ENCODE measurements around the gene UBA3. TPM values are rescaled to one million over a fixed set of nuclear protein-coding genes. Genes with fewer than 3 reads are reported as not detected.

UBA3 gene
- polyA plus RNA-seq, result 91.2 and 110 TPM in 2 replicates

DNA sequence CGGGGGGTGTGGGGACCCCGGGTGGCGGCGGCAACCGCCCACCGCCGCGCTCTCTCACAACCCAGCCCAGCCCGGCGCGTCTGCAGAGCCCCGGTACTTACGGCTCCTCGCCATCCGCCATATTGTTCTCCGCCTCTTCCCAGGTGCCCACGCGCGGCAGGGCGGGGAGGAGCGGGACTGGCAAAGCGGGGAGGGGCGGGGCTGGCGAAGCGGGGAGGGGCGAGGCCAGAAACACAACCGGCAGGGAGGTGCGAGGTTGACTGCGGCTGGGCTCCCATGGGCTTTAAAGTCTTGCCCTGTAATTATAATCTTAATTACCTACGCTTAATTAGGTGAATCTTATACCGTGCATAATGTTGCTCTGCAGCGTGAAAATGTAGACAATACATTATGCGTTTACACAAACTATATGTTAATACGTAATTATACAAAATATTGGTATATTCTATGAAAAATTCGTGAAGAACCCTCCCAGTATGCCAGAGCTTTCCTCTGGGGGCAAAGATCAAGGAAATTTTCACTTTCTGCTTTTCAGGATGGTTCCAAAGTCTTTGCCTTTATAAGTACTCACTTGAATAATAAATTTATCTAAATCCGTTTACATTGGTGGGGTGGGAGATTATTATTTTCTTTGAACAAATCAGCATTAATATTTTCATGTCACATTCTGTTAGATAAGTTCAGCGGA lies at the start of gene UBA3:
UBA3 (minus strand) TSS at position 133 of the 688 bp plus-strand sequence; CDS start at position 121, 12 bp downstream.

DNA sequence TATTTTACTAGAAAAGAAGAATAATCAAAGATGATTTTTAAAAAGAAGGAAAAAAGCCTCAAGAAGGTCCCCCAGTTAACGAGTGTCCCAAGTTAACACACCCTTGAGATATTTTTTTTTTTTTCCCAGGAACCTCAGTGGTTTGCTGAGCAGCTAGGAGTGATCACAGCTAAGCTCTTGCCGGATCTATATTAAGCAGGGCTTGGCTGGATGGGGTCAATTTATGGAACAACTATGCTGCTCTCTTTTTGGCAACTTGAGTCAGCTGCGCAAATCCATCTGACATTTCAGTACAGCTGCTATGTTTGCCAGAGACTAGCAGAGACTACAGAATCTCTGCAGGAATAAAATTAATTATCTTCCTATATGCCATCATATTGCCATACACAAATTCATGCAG lies 42.2 kb upstream of the UBA3 start, which contains the start of gene LMOD3:
LMOD3 (minus strand) TSS at position 193 of the 400 bp plus-strand sequence. CDS start 209 bp downstream, outside the sequence.

GRCh38 chr3:69084326-69085167 lies 4.4 kb upstream of the UBA3 start, which contains the start of gene ARL6IP5:
Gene ARL6IP5 (plus strand): TSS chr3:69084937. CDS start chr3:69085048, 111 bp downstream.

GRCh38 chr3:69051756-69052471 lies 28.3 kb downstream of the UBA3 start, which contains the start of gene TMF1:
Gene TMF1 (minus strand): TSS chr3:69052333. CDS start chr3:69052086, 247 bp downstream.

DNA sequence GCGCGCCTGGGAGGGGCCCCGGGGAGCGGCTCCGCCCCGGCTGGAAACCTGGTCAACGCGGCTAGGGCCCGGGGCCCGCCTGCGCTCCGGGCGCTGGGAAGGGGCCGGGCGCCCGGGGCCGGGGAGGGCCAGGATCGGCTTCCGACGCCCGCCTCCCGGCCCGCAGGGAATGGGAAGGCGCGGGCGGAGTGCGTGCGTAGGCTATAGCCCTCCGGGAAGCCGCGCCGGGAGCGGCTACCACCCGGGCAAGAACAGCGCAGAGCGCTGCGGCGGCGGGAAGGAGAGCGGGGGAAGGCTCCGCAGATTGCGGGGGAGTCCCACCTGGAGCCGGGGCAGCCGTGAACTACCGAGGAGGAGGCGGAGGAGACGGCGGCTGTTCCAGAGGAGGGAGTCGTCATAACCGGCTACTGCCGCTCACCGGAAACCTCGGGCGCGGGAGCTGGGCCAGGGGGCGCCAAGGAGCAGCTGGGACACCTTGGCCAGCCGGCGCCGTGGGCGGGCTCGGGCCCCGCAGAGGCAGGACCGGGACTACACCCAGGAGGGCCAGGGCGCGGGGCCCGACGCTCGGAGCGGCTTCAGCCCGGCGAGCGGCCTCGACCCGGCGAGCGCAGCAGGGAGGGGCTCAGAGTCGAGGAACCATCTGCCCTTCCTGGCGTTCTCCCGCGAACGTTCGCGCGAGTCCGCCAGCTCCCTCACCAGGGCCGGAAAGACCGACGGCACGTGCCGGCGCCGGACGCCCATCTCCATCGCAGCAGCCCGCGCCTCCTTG lies 66.7 kb downstream of the UBA3 start, which contains the start of gene EOGT:
EOGT (minus strand) TSS at position 432 of the 769 bp plus-strand sequence. CDS start 3,838 bp downstream, outside the sequence.

Other genes with a start within 250 kb of the UBA3 start
- gene TAFA4, start 147.8 kb downstream of the UBA3 start, polyA plus RNA-seq, result 3.3 and 7.9 TPM in 2 replicates
- gene EOGT, start 66.7 kb downstream of the UBA3 start, polyA plus RNA-seq, result 0.15 and 2.7 TPM in 2 replicates
- gene TMF1, start 28.0 kb downstream of the UBA3 start, polyA plus RNA-seq, result 22.7 and 27.4 TPM in 2 replicates
- gene ARL6IP5, start 4.6 kb upstream of the UBA3 start, polyA plus RNA-seq, result 241 and 392 TPM in 2 replicates
- 0.32 TPM in 1 of 2 replicates, not detected in the other for gene LMOD3, start 42.2 kb upstream of the UBA3 start, polyA plus RNA-seq